Measurements from ENCODE around the gene DISC1. TPM values are rescaled to one million over a fixed set of nuclear protein-coding genes. Genes with fewer than 3 reads are reported as not detected.

Gene DISC1
- total and polyA plus RNA-seq, 2 donors (not counting 1 experiment from before 2014, with no cell fraction given) = 2.7 to 4.3 TPM

DNA sequence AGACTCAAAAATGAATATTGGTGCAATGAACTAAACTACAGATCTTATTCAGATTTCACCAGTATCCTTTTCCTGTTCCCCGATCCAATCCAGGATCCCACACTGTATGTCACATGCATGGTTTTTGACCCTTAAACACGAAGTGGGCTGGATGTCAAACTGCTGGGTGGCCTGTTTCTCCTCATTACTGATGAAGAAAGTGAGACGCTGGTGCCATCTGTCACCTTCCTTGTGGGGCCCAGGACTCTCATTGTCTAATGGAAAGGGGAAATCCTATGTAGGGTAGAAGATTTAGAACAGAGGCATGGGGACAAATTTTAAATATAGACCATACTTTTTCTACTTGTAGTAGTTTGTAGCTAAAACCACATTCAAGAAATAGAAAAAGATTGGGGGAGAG, 56.2 kb downstream of the DISC1 start:
- 29% methylated on average over 2 of the region's 3 CpGs for WGBS (ENCODE audit: insufficient coverage)
- Mint-ChIP-seq H3K27ac (no peak overlapping the region), H3K9me3 (ENCODE audit: insufficient read depth) (peaks cover 7% of the 10 kb centered on the region), H3K4me1 (no peaks in the 10 kb centered on the region), H3K4me3 (no peak overlapping the region), H3K27me3 (peaks cover 46% of the 10 kb centered on the region)
- peaks cover 5% of the 10 kb centered on the region for H4K20me1 ChIP-seq (ENCODE audit: control insufficient read depth, insufficient read depth, low read length, poor library complexity, severe bottlenecking)
- no peak for ATAC-seq (ENCODE audit: low read depth)
- H3K9ac ChIP-seq (ENCODE audit: low read length) = no peak overlapping the region
- intact Hi-C loops (cut with micrococcal nuclease) = no loop called here
- H3K4me3 ChIP-seq (ENCODE audit: control extremely low read depth in 1 of 5, extremely low read depth in 1 of 5, insufficient read depth in 1 of 5, low read depth in 2 of 5, low read length in 4 of 5) = no peak overlapping the region
- ChIA-PET POLR2A (no interaction called here), CTCF (no interaction called here)
- no peaks in the 10 kb centered on the region for H3K4me1 ChIP-seq (ENCODE audit: control insufficient read depth in 2 of 2, insufficient read depth in 2 of 2, low read length in 2 of 2)
- TF ChIP-seq EZH2 (IDR thresholded peaks at IDR 0.05; ENCODE audit: borderline replicate concordance, insufficient read depth, low read depth, low read length, poor library complexity, severe bottlenecking) = no peak
- TF ChIP-seq CTCF (IDR thresholded peaks at IDR 0.05) = no peak
- H3K36me3 ChIP-seq (replicated peaks in 1 of 2; ENCODE audit: control extremely low read depth in 1 of 2, control insufficient read depth in 1 of 2, extremely low read depth in 1 of 2, insufficient read depth in 2 of 2, low read length in 1 of 2) = no peaks in the 10 kb centered on the region
- H3K79me2 ChIP-seq (ENCODE audit: control insufficient read depth, insufficient read depth, low read length) = no peaks in the 10 kb centered on the region
- peaks cover 0 to 56% (median 26%) of the 10 kb centered on the region in 4 experiments for H3K27me3 ChIP-seq (replicated peaks in 1 of 4; ENCODE audit: control extremely low read depth in 1 of 4, control insufficient read depth in 3 of 4, insufficient read depth in 4 of 4, low read length in 3 of 4)
- H3K27ac ChIP-seq (ENCODE audit: low read length in 2 of 2) = no peak overlapping the region
- peaks cover 3 to 17% (median 9%) of the 10 kb centered on the region in 3 donors for H3K9me3 ChIP-seq (ENCODE audit: control extremely low read depth in 1 of 3, control insufficient read depth in 2 of 3, insufficient read depth in 1 of 3, low read length in 2 of 3)
- no peak overlapping the region for H2AFZ ChIP-seq (ENCODE audit: insufficient read depth, low read depth, low read length, poor library complexity, severe bottlenecking)
- no peak for DNase-seq
- H3K4me2 ChIP-seq (replicated peaks; ENCODE audit: low read depth, low read length, poor library complexity, severe bottlenecking) = no peak overlapping the region

DNA sequence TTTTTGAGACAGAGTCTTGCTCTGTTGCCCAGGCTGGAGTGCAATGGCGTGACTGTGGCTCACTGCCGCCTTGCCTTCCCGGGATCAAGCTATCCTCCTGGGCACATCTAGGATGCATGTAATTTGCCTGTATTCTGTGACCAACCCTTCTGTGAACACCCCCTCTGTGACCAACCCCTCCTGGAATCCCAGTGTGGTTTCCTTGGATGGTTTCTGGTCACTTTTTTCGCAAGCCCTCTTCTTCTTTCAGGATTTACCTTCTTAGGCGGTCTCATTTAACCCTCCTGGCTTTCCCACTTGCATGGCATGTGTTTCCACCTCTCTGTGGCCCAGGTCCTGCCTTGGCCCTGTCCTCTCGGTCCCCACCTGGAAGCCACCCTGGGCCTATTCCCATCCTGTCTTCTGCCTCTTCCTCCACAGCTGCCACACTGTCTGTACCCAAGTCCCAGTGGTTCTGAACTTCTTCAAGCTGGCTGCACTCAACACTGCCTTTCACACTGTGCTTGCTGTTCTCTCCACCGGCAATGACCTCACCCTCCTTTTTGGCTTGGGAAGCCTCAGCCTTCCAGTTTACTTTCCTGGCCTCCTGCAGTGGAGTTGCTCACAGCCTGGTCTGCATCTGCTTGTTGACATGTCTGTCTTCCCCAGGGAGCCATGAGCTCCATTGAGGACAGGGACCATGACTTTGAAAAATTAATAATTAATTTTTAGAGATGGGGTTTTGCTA, 57.0 kb downstream of the DISC1 start:
- Histone ChIP-seq H3K36me3 (replicated peaks in 1 of 2; ENCODE audit: control extremely low read depth in 1 of 2, control insufficient read depth in 1 of 2, extremely low read depth in 1 of 2, insufficient read depth in 2 of 2, low read length in 1 of 2) (no peaks in the 10 kb centered on the region), H2AFZ (ENCODE audit: insufficient read depth, low read depth, low read length, poor library complexity, severe bottlenecking) (no peak overlapping the region), H3K4me2 (replicated peaks; ENCODE audit: low read depth, low read length, poor library complexity, severe bottlenecking) (no peak overlapping the region), H3K9ac (ENCODE audit: low read length) (no peak overlapping the region), H3K4me1 (ENCODE audit: control insufficient read depth in 2 of 2, insufficient read depth in 2 of 2, low read length in 2 of 2) (no peaks in the 10 kb centered on the region), H3K9me3 (ENCODE audit: control extremely low read depth in 1 of 3, control insufficient read depth in 2 of 3, insufficient read depth in 1 of 3, low read length in 2 of 3) (peaks cover 4 to 17% (median 9%) of the 10 kb centered on the region in 3 donors), H3K79me2 (ENCODE audit: control insufficient read depth, insufficient read depth, low read length) (no peaks in the 10 kb centered on the region), H3K27me3 (replicated peaks in 1 of 4; ENCODE audit: control extremely low read depth in 1 of 4, control insufficient read depth in 3 of 4, insufficient read depth in 4 of 4, low read length in 3 of 4) (peaks cover 0 to 55% (median 29%) of the 10 kb centered on the region in 4 experiments), H3K27ac (ENCODE audit: low read length in 2 of 2) (no peak overlapping the region), H4K20me1 (ENCODE audit: control insufficient read depth, insufficient read depth, low read length, poor library complexity, severe bottlenecking) (peaks cover 5% of the 10 kb centered on the region), H3K4me3 (ENCODE audit: control extremely low read depth in 1 of 5, extremely low read depth in 1 of 5, insufficient read depth in 1 of 5, low read depth in 2 of 5, low read length in 4 of 5) (no peak overlapping the region)
- ATAC-seq (ENCODE audit: low read depth) (no peak), DNase-seq (no peak)
- WGBS (ENCODE audit: insufficient coverage) = 98% methylated on average over 5 of the region's 7 CpGs
- H3K4me3 Mint-ChIP-seq = no peak overlapping the region
- CTCF ChIA-PET = no interaction called here
- H3K4me1 Mint-ChIP-seq = no peaks in the 10 kb centered on the region
- H3K27ac Mint-ChIP-seq = no peak overlapping the region
- H3K9me3 Mint-ChIP-seq (ENCODE audit: insufficient read depth) = peaks cover 7% of the 10 kb centered on the region
- POLR2A ChIA-PET = no interaction called here
- intact Hi-C loops (cut with micrococcal nuclease) = no loop called here
- no peak for TF ChIP-seq CTCF (IDR thresholded peaks at IDR 0.05)
- TF ChIP-seq EZH2 (IDR thresholded peaks at IDR 0.05; ENCODE audit: borderline replicate concordance, insufficient read depth, low read depth, low read length, poor library complexity, severe bottlenecking) = no peak
- H3K27me3 Mint-ChIP-seq = peaks cover 47% of the 10 kb centered on the region
